Muscle of arm (tissue), 14 donors: ENCODE results near the gene SLC35A2. TPM values are rescaled to one million over a fixed set of nuclear protein-coding genes. Genes with fewer than 3 reads are reported as not detected.

Experiments
- DNase-seq: peaks from one replicate; pipeline ENCODE4 v3.0.0-alpha.2; 2013
- long read RNA-seq, 11 donors: transcript quantifications; one replicate each; lab custom pipeline, GENCODE V29; 2026
- polyA plus RNA-seq, 12 donors: library from polyadenylated mRNA; unstranded; fragments of 120-200 nt; gene quantifications; one replicate each; pipeline ENCODE4 v1.2.1, GENCODE V29; 2013; ENCODE audit not compliant: insufficient read length in 12 of 12

The SLC35A2 gene
- 10 to 100 TPM in 11 of 12 donors, not detected in 1; 14.8 to 19.8 (median 16.5) TPM for polyA plus RNA-seq
- long read RNA-seq, donor 1, partial matches to known transcripts: 0 of 7 reads
- long read RNA-seq, donor 1, other reads (novel, unspliced or antisense): 0 of 7 reads
- long read RNA-seq, donor 2, partial matches to known transcripts: 0 of 3 reads
- long read RNA-seq, donor 2, other reads (novel, unspliced or antisense): 0 of 3 reads
- long read RNA-seq, donor 3, partial matches to known transcripts: 0 of 4 reads
- long read RNA-seq, donor 3, other reads (novel, unspliced or antisense): 0 of 4 reads
- long read RNA-seq, donor 4, partial matches to known transcripts: 0 of 1 reads
- long read RNA-seq, donor 4, other reads (novel, unspliced or antisense): 0 of 1 reads
- long read RNA-seq, donor 5, partial matches to known transcripts: 0 of 6 reads
- long read RNA-seq, donor 5, other reads (novel, unspliced or antisense): 0 of 6 reads
- long read RNA-seq, donor 6, partial matches to known transcripts: 0 of 5 reads
- long read RNA-seq, donor 6, other reads (novel, unspliced or antisense): 0 of 5 reads
- long read RNA-seq, donor 7, partial matches to known transcripts: 0 of 1 reads
- long read RNA-seq, donor 7, other reads (novel, unspliced or antisense): 0 of 1 reads
- long read RNA-seq, donor 8, partial matches to known transcripts: 0 of 2 reads
- long read RNA-seq, donor 8, other reads (novel, unspliced or antisense): 0 of 2 reads
- long read RNA-seq, donor 9, partial matches to known transcripts: 0 of 3 reads
- long read RNA-seq, donor 9, other reads (novel, unspliced or antisense): 0 of 3 reads
- long read RNA-seq, donor 10, partial matches to known transcripts: 0 of 2 reads
- long read RNA-seq, donor 10, other reads (novel, unspliced or antisense): 0 of 2 reads
- long read RNA-seq, donor 11, transcript SLC35A2-204 (4 exons, 3,047 nt): major isoform, 5 of 8 reads
- long read RNA-seq, donor 11, partial matches to known transcripts: 0 of 8 reads
- long read RNA-seq, donor 11, other reads (novel, unspliced or antisense): 0 of 8 reads

GRCh38 chrX:48911412-48912182 is at the start of gene SLC35A2:
Gene SLC35A2 (minus strand): TSS chrX:48911646. CDS start chrX:48911636, 10 bp downstream.
- peak; percentile 77 for DNase-seq

- no peak for DNase-seq
Observed at GRCh38 chrX:48960291-48960690, 48.8 kb upstream of the SLC35A2 start.

GRCh38 chrX:48958635-48959094 is 47.2 kb upstream of the SLC35A2 start:
- no peak for DNase-seq

- DNase-seq: peak; percentile 96
Observed at GRCh38 chrX:48957827-48958634, 46.6 kb upstream of the SLC35A2 start.

- peak; percentile 51 for DNase-seq
Observed at GRCh38 chrX:48957477-48957826, 46.0 kb upstream of the SLC35A2 start, which contains the start of gene OTUD5. Gene OTUD5 (minus strand): TSS chrX:48957607. CDS start chrX:48957570, 37 bp downstream.

GRCh38 chrX:48956728-48957414 is 45.4 kb upstream of the SLC35A2 start:
- DNase-seq: no peak

- DNase-seq: no peak
Observed at GRCh38 chrX:48948589-48948988, 37.1 kb upstream of the SLC35A2 start.

GRCh38 chrX:48945517-48946348 is 34.3 kb upstream of the SLC35A2 start:
- DNase-seq: peak; percentile 25

- DNase-seq: no peak
Observed at GRCh38 chrX:48942895-48943294, 31.4 kb upstream of the SLC35A2 start.

- DNase-seq: no peak
Observed at GRCh38 chrX:48940404-48940955, 29.0 kb upstream of the SLC35A2 start.

GRCh38 chrX:48939524-48940228 is 28.2 kb upstream of the SLC35A2 start:
- DNase-seq: no peak

- no peak for DNase-seq
Observed at GRCh38 chrX:48938721-48939425, 27.4 kb upstream of the SLC35A2 start.

GRCh38 chrX:48937054-48937907 is 25.8 kb upstream of the SLC35A2 start:
- no peak for DNase-seq

- no peak for DNase-seq
Observed at GRCh38 chrX:48936429-48937053, 25.1 kb upstream of the SLC35A2 start.

- no peak for DNase-seq
Observed at GRCh38 chrX:48935301-48935670, 23.8 kb upstream of the SLC35A2 start.
